K562 (cell line): Measurements from ENCODE around the gene MFAP5. TPM values are rescaled to one million over a fixed set of nuclear protein-coding genes. Genes with fewer than 3 reads are reported as not detected.

Experiments
- AFF4 ChIP-seq: sonication (generic); formaldehyde crosslinking; IDR thresholded peaks from 2 replicates; pipeline ENCODE4 v1.8.0; 2023; ENCODE audit warnings: mild to moderate bottlenecking, missing genetic modification reagents
- CHD2 ChIP-seq: IDR thresholded peaks from 2 replicates; pipeline ENCODE4 v1.6.1; 2011; ENCODE audit warnings: low read depth, low read length
- DPF2 ChIP-seq: fragments of 450-650 bp; IDR thresholded peaks from 2 replicates; pipeline ENCODE4 v1.6.1; 2016
- GABPA ChIP-seq: fragments of 200-800 bp; sonication (Bioruptor generic); conservative IDR thresholded peaks from 2 replicates; pipeline ENCODE4 v1.6.1; 2016; ENCODE audit warnings: low read depth, missing genetic modification characterization, missing compliant biosample characterization
- NR3C1 ChIP-seq: sonication (generic); formaldehyde crosslinking; IDR thresholded peaks from 2 replicates; pipeline ENCODE4 v1.8.1; 2022; ENCODE audit warnings: missing genetic modification reagents
- RAD21 ChIP-seq, 2 experiments: fragments of 250-450 bp in 1 of 2; fragments of 450-650 bp in 1 of 2; sonication (Bioruptor Pico) in 1 of 2; formaldehyde crosslinking in 1 of 2; IDR thresholded peaks in 1 of 2; conservative IDR thresholded peaks in 1 of 2; 2 replicates each; pipeline versions ENCODE4 v1.4.0 to v1.8.0; 2020 to 2022; ENCODE audit warnings: mild to moderate bottlenecking in 2 of 2, moderate library complexity in 1 of 2
- U2AF2 ChIP-seq: fragments of 200-400 bp; formaldehyde crosslinking; optimal IDR thresholded peaks from 2 replicates; pipeline ENCODE3; 2017; ENCODE audit warnings: low read depth, mild to moderate bottlenecking, low read length
- VEZF1 ChIP-seq: fragments of 200-800 bp; sonication (Bioruptor generic); IDR thresholded peaks from 2 replicates; pipeline ENCODE4 v1.6.1; 2017; ENCODE audit warnings: missing genetic modification characterization, missing compliant biosample characterization
- ZBTB34 ChIP-seq: fragments of 250-450 bp; sonication (Bioruptor Pico); IDR thresholded peaks from 2 replicates; pipeline ENCODE4 v1.8.0; 2021; ENCODE audit warnings: mild to moderate bottlenecking, moderate library complexity
- ZNF253 ChIP-seq: fragments of 250-450 bp; sonication (Bioruptor Pico); conservative IDR thresholded peaks from 2 replicates; pipeline ENCODE4 v1.6.1; 2021; ENCODE audit warnings: mild to moderate bottlenecking
- ZNF282 ChIP-seq: sonication (generic); formaldehyde crosslinking; IDR thresholded peaks from 2 replicates; pipeline ENCODE4 v1.8.1; 2023; ENCODE audit warnings: missing genetic modification reagents
- ZNF668 ChIP-seq: fragments of 250-450 bp; sonication (Bioruptor Pico); IDR thresholded peaks from 2 replicates; pipeline ENCODE4 v1.8.0; 2022; ENCODE audit warnings: mild to moderate bottlenecking, inconsistent platforms
- ZNF766 ChIP-seq: fragments of 200-800 bp; sonication (Bioruptor generic); conservative IDR thresholded peaks from 2 replicates; pipeline ENCODE4 v1.6.1; 2016; ENCODE audit warnings: missing genetic modification characterization, missing compliant biosample characterization
- polyA plus RNA-seq, 8 experiments: library from polyadenylated mRNA; depleted of rRNA in 4 of 8; stranded (reverse) in 5 of 8; unstranded in 3 of 8; fragments of >200 nt; fragmentation: Nextera tagmentation in 2 of 8; fragmentation: Illumina TruSeq in 1 of 8; extraction: Ambion mirVana in 2 of 8; extraction: Trizol in 1 of 8; gene quantifications; 2 replicates each; pipeline versions ENCODE4 v1.2.1 to v1.2.3, GENCODE V29; 2011 to 2014; ENCODE audit warnings: inconsistent platforms in 1 of 8, missing spikeins in 1 of 8
- total RNA-seq, 7 experiments: library from RNA; depleted of rRNA in 6 of 7; stranded (reverse); fragments of >200 nt in 6 of 7; fragmentation: Illumina TruSeq in 2 of 7; extraction: Trizol in 2 of 7; gene quantifications; 2 replicates each; pipeline versions ENCODE4 v1.2.1 to v1.2.3, GENCODE V29; 2011 to 2021; ENCODE audit warnings: low replicate concordance in 1 of 7

The MFAP5 gene
- total and polyA plus RNA-seq, 9 of the 15 experiments (the other 6 are each of a cell fraction or from before 2014, with no cell fraction given) = not detected

- peak; percentile 88 for TF ChIP-seq VEZF1 (CRISPR knock-in tag)
- no peak for TF ChIP-seq ZBTB34 (CRISPR knock-in tag)
- no peak for TF ChIP-seq ZNF253 (CRISPR knock-in tag)
- TF ChIP-seq ZNF282 (CRISPR knock-in tag) = no peak
- TF ChIP-seq NR3C1 (CRISPR knock-in tag) = no peak
- no peak for TF ChIP-seq U2AF2
- TF ChIP-seq ZNF766 (CRISPR knock-in tag) = 0 out of 2 replicates have a peak, but pooled peaks have one; percentile 26
- 0 out of 2 replicates have a peak, but pooled peaks have one; percentile 23 for TF ChIP-seq DPF2
- no peak for TF ChIP-seq GABPA (tag)
- no peak for TF ChIP-seq CHD2
- TF ChIP-seq ZNF668 (CRISPR knock-in tag) = no peak
- no peak for TF ChIP-seq RAD21 (CRISPR knock-in tag; conservative IDR thresholded peaks at IDR 0.05 in 1 of 2, IDR thresholded peaks at IDR 0.05 in 1 of 2)
- TF ChIP-seq AFF4 (CRISPR knock-in tag) = no peak
Observed at GRCh38 chr12:8699714-8700113, 37.1 kb upstream of the MFAP5 start (continued).
